Neutrophil (primary cell): Measurements from ENCODE around the gene MOV10.
A peak's percentile ranks its signal among the peaks of the same experiment; 100 is the strongest.

Experiments used
- H3K27ac ChIP-seq: fragments of 200-600 bp; sonication (generic); 2 replicates; pipeline ENCODE4 v1.5.1; 2016; ENCODE audit warnings: mild to moderate bottlenecking, moderate library complexity
- H3K27me3 ChIP-seq: fragments of 200-600 bp; sonication (generic); 2 replicates; pipeline ENCODE4 v1.6.0; 2016; ENCODE audit warnings: mild to moderate bottlenecking
- H3K36me3 ChIP-seq: fragments of 200-600 bp; sonication (generic); 2 replicates; pipeline ENCODE4 v1.5.1; 2017
- H3K4me1 ChIP-seq, 2 experiments: fragments of 200-600 bp in 1 of 2; sonication (generic) in 1 of 2; 1 replicate in 1 of 2; 2 replicates in 1 of 2; pipeline versions ENCODE4 v1.5.1 to v1.6.1; 2013 to 2016; ENCODE audit warnings: low read depth in 1 of 2, low read length in 1 of 2, mild to moderate bottlenecking in 1 of 2, moderate library complexity in 1 of 2; ENCODE audit not compliant: control insufficient read depth in 1 of 2, insufficient read depth in 1 of 2
- H3K4me3 ChIP-seq, 2 experiments: fragments of 200-600 bp in 1 of 2; sonication (generic) in 1 of 2; 1 replicate in 1 of 2; 2 replicates in 1 of 2; pipeline ENCODE4 v1.5.1; 2013 to 2016; ENCODE audit warnings: low read depth in 1 of 2, low read length in 1 of 2, mild to moderate bottlenecking in 1 of 2, moderate library complexity in 1 of 2
- H3K9me3 ChIP-seq: fragments of 200-600 bp; sonication (generic); 2 replicates; pipeline ENCODE4 v1.5.1; 2016
- TF ChIP-seq, protein P1 (sequence below): fragments of 200-600 bp; sonication (generic); IDR thresholded peaks from 2 replicates; pipeline ENCODE4 v1.5.1; 2016; ENCODE audit warnings: antibody characterized with exemption

The MOV10 gene

DNA sequence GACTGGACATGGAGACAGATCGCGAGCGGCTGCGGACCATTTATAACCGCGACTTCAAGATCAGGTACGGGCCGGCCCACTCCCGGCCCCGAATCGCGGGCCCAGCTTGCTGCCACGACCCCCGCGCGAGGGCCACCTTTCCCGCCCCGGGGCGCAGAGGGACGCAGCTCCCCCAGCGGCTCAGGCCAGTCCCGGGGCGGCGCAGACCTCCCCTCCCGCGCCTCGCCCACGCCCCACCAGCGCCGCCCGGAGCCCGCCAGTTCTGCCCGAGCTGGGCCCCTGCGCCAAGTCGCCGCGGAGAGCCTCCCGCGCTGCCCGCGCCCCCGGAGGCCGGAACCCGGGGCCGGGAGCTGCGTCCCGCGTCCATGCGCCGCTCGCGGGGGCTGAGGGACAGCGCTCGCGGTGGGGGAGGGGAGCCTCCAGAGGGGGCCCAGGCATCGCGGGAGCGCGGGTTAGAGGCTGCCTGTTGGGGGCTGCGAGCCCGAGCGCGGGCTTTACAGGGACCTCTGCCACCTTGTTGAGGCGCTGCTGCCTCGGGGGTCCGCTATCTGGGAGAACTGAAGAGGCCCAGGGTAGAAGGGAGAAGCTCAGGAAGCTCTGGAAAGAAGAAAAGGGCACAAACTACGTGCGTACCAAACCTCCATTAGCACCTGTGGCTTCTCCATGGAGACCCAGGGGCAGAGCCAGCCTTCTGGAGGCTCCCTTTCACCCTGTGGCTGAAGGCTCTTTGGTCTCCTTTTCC is 698 bp downstream of the MOV10 start:
- TF ChIP-seq, protein P1, sequence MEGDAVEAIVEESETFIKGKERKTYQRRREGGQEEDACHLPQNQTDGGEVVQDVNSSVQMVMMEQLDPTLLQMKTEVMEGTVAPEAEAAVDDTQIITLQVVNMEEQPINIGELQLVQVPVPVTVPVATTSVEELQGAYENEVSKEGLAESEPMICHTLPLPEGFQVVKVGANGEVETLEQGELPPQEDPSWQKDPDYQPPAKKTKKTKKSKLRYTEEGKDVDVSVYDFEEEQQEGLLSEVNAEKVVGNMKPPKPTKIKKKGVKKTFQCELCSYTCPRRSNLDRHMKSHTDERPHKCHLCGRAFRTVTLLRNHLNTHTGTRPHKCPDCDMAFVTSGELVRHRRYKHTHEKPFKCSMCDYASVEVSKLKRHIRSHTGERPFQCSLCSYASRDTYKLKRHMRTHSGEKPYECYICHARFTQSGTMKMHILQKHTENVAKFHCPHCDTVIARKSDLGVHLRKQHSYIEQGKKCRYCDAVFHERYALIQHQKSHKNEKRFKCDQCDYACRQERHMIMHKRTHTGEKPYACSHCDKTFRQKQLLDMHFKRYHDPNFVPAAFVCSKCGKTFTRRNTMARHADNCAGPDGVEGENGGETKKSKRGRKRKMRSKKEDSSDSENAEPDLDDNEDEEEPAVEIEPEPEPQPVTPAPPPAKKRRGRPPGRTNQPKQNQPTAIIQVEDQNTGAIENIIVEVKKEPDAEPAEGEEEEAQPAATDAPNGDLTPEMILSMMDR: peak; percentile 11
- Histone ChIP-seq H3K36me3 (peaks cover 30% of the 10 kb centered on the region), H3K27ac (peak overlapping the region; percentile 72), H3K4me3 (peak overlapping the region; percentile 75 to 85), H3K27me3 (peaks cover 23% of the 10 kb centered on the region), H3K9me3 (no peaks in the 10 kb centered on the region), H3K4me1 (peaks cover 18 to 21% of the 10 kb centered on the region in 2 experiments)

DNA sequence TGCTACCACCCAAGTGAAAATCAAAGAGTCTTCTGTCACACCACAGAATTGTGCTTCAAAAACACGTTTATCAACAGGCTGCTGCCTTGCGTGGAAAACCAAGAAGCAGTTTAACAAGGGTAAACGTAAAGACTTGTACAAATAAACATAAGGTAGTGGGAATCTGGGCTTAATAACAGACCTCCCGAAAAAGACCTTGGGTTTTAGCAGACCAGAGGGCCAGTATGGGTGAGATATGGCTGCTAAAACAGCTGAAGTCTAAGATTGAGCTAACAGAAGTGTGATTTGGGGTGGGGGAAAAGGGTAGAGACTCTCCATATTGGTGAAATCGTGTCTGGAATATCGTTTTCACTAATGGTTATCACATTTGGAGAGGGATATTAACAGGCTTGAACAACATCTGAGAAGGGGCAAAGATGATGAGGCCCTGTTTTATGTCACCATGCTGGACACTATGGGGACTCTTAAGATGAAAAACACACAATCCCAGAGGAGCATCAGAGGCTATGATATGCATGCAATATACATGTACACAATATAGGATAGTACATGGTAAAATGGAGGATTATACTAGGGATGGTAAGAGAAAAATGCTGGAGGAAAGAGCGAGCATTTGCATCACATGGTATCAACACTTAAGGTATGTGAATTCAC is 1.4 kb downstream of the MOV10 start:
- H3K4me3 ChIP-seq: peak overlapping the region; percentile 75 to 85
- peaks cover 23% of the 10 kb centered on the region for H3K27me3 ChIP-seq
- peaks cover 18 to 21% of the 10 kb centered on the region in 2 experiments for H3K4me1 ChIP-seq
- TF ChIP-seq, protein P1: no peak
- peaks cover 24% of the 10 kb centered on the region for H3K36me3 ChIP-seq
- H3K9me3 ChIP-seq: no peaks in the 10 kb centered on the region
- no peak overlapping the region for H3K27ac ChIP-seq

DNA sequence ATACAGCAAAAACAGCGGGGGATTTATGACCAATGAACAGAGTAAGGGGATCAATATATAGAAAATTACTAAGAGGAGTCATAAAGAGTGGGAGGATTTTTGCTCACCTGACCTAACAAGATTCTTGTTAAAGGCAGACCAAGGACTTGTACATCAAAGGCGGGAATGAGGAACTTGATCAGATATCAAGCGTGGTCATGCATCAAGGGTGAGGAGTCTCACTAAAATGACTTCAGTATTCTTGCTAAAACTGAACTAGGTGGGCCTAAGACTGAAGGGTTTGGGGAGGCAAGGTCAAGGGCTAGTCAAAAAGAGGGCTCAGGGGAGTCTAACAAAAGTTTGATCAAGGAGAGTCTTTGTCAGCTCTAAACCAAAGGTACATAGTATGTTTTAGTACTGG is 2.1 kb downstream of the MOV10 start:
- H3K9me3 ChIP-seq: no peaks in the 10 kb centered on the region
- H3K27ac ChIP-seq: no peak overlapping the region
- no peak overlapping the region for H3K4me3 ChIP-seq
- peaks cover 17% of the 10 kb centered on the region for H3K36me3 ChIP-seq
- H3K27me3 ChIP-seq: peaks cover 23% of the 10 kb centered on the region
- TF ChIP-seq, protein P1: no peak
- peaks cover 18 to 21% of the 10 kb centered on the region in 2 experiments for H3K4me1 ChIP-seq

DNA sequence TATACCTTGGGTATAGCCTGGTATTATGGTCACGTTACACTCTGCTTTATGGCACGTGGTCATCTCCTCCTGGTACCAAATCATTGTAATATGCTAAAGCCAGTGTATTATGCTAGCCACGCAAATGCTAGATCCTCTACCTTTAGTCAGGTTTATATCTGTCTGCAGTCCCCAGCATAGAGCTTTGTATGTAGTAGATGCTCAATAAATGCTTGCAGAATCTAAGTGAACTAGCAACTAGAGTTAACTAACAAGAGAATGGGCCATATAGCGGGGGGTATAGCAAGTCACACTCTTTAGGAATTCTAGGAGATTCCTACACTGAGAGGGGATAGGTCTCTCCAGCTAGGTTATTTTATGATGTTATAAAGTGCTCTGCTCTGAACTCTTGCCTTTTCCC is 3.0 kb downstream of the MOV10 start:
- Histone ChIP-seq H3K27me3 (peaks cover 23% of the 10 kb centered on the region), H3K27ac (no peak overlapping the region), H3K36me3 (peaks cover 7% of the 10 kb centered on the region), H3K4me3 (no peak overlapping the region), H3K4me1 (peaks cover 18 to 21% of the 10 kb centered on the region in 2 experiments), H3K9me3 (no peaks in the 10 kb centered on the region)
- TF ChIP-seq, protein P1: no peak

- Histone ChIP-seq H3K36me3 (no peaks in the 10 kb centered on the region), H3K4me1 (peaks cover 16 to 17% of the 10 kb centered on the region in 2 experiments), H3K4me3 (no peak overlapping the region), H3K9me3 (no peaks in the 10 kb centered on the region), H3K27ac (no peak overlapping the region), H3K27me3 (peaks cover 23% of the 10 kb centered on the region)
- TF ChIP-seq, protein P1: no peak
Observed at GRCh38 chr1:112678605-112679004, 4.1 kb downstream of the MOV10 start.
